ENCODE data around the gene ZDHHC17.

Gene ZDHHC17

DNA sequence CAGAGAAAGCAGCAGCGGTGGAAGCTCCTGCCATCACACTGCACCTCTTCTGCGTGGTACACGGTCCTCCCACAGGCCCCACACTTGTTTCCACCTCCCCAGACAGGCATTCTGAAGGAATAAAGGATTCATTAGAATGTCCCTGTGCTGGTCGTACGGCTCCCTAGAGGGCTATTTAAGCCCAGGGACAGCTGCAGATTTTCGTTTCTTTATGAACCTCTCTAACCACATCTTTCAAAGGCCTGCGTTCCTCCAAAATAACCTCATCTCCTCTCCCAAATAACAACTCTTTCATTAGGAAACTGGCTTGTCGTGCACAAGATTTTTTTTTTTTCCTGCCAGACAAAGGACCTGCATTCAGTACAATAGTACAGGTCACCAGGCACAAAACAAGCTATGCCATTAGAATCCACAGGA lies 102.2 kb downstream of the ZDHHC17 start:
- Histone ChIP-seq H3K27me3 (replicated peaks; ENCODE audit: insufficient read depth, low read length) (no peaks in the 10 kb centered on the region), H3K9me2 (replicated peaks; ENCODE audit: insufficient read depth, low read length) (no peaks in the 10 kb centered on the region), H3F3A (ENCODE audit: insufficient read depth, low read length) (no peaks in the 10 kb centered on the region), H4K20me1 (ENCODE audit: insufficient read depth, low read length) (no peaks in the 10 kb centered on the region), H3K79me2 (ENCODE audit: low read length) (no peaks in the 10 kb centered on the region), H3K4me3 (ENCODE audit: low read length) (no peak overlapping the region), H3K27ac (ENCODE audit: low read length) (no peak overlapping the region), H3K36me3 (replicated peaks; ENCODE audit: insufficient read depth, low read length) (no peaks in the 10 kb centered on the region), H3K9me3 (replicated peaks; ENCODE audit: insufficient read depth, low read length) (no peaks in the 10 kb centered on the region), H3K9ac (ENCODE audit: low read length) (no peak overlapping the region), H3K4me2 (ENCODE audit: low read depth, low read length) (no peak overlapping the region), H2AFZ (ENCODE audit: low read length) (no peak overlapping the region), H3K4me1 (ENCODE audit: low read length) (peaks cover 21% of the 10 kb centered on the region; the same call in 1 of the 2 replicates)
- TF ChIP-seq EZH2phosphoT487 (IDR thresholded peaks at IDR 0.05; ENCODE audit: low read length) = no peak
- TF ChIP-seq, protein P1, sequence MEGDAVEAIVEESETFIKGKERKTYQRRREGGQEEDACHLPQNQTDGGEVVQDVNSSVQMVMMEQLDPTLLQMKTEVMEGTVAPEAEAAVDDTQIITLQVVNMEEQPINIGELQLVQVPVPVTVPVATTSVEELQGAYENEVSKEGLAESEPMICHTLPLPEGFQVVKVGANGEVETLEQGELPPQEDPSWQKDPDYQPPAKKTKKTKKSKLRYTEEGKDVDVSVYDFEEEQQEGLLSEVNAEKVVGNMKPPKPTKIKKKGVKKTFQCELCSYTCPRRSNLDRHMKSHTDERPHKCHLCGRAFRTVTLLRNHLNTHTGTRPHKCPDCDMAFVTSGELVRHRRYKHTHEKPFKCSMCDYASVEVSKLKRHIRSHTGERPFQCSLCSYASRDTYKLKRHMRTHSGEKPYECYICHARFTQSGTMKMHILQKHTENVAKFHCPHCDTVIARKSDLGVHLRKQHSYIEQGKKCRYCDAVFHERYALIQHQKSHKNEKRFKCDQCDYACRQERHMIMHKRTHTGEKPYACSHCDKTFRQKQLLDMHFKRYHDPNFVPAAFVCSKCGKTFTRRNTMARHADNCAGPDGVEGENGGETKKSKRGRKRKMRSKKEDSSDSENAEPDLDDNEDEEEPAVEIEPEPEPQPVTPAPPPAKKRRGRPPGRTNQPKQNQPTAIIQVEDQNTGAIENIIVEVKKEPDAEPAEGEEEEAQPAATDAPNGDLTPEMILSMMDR (IDR thresholded peaks at IDR 0.05; ENCODE audit: low read length) = no peak
- no peak for TF ChIP-seq EZH2 (optimal IDR thresholded peaks at IDR 0.05; ENCODE audit: low read depth, low read length)
- no peak for DNase-seq

DNA sequence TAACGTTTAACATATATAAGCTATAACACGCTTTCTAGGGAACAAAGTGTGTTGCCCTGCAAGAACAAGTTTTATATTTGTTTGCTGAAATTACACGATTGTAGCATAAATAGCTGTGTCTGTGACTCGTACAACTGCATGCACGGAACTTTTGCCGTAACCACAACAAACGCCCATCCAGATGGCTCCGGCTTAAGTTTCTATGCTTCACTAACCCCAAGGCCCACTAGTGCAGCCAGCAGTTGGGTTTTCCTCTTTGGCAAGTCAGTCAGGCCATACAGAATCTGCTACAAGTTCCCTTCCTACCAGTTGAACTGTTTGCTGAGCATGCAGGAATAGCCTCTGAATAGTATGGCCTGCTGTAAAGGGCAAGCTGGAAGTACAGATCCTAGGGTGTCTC lies 102.8 kb downstream of the ZDHHC17 start:
- H3K4me2 ChIP-seq (ENCODE audit: low read depth, low read length) = no peak overlapping the region
- no peak overlapping the region for H3K27ac ChIP-seq (ENCODE audit: low read length)

DNA sequence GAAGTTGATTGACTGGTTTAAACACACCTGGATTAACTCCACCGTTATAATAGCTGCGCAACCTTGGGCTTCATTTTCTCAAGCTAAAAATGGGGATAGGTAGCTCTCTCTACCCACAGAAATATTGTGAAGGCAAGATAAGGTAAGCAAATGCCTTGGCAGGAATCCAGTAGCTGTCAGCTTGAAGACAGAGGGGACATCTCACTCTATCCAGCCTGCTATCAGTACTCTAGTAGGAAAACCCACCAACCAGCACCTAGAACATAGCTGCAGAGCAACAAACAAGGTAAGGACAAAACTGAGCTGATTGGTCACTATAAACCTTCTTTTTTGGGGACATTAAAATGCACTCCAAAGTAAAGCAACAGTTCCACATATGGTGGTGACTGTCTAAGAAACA lies 107.2 kb downstream of the ZDHHC17 start:
- no peak overlapping the region for H3K4me3 ChIP-seq (ENCODE audit: low read length)
- no peaks in the 10 kb centered on the region for H3K79me2 ChIP-seq (ENCODE audit: low read length)
- H2AFZ ChIP-seq (ENCODE audit: low read length) = no peak overlapping the region
- H4K20me1 ChIP-seq (ENCODE audit: insufficient read depth, low read length) = no peaks in the 10 kb centered on the region
- H3K9me2 ChIP-seq (replicated peaks; ENCODE audit: insufficient read depth, low read length) = no peaks in the 10 kb centered on the region
- H3K27ac ChIP-seq (ENCODE audit: low read length) = no peak overlapping the region
- no peaks in the 10 kb centered on the region for H3K9me3 ChIP-seq (replicated peaks; ENCODE audit: insufficient read depth, low read length)
- DNase-seq = no peak
- TF ChIP-seq, protein P1 (IDR thresholded peaks at IDR 0.05; ENCODE audit: low read length) = no peak
- TF ChIP-seq EZH2phosphoT487 (IDR thresholded peaks at IDR 0.05; ENCODE audit: low read length) (no peak), EZH2 (optimal IDR thresholded peaks at IDR 0.05; ENCODE audit: low read depth, low read length) (no peak)
- no peak overlapping the region for H3K4me2 ChIP-seq (ENCODE audit: low read depth, low read length)
- no peaks in the 10 kb centered on the region for H3F3A ChIP-seq (ENCODE audit: insufficient read depth, low read length)
- H3K27me3 ChIP-seq (replicated peaks; ENCODE audit: insufficient read depth, low read length) = no peaks in the 10 kb centered on the region
- no peaks in the 10 kb centered on the region for H3K4me1 ChIP-seq (ENCODE audit: low read length)
- H3K36me3 ChIP-seq (replicated peaks; ENCODE audit: insufficient read depth, low read length) = no peaks in the 10 kb centered on the region
- no peak overlapping the region for H3K9ac ChIP-seq (ENCODE audit: low read length)

More for the DNA sequence above, 102.8 kb downstream of the ZDHHC17 start:
- Histone ChIP-seq H3K9ac (ENCODE audit: low read length) (no peak overlapping the region), H3K9me3 (replicated peaks; ENCODE audit: insufficient read depth, low read length) (no peaks in the 10 kb centered on the region), H3K27me3 (replicated peaks; ENCODE audit: insufficient read depth, low read length) (no peaks in the 10 kb centered on the region), H3K36me3 (replicated peaks; ENCODE audit: insufficient read depth, low read length) (no peaks in the 10 kb centered on the region), H3F3A (ENCODE audit: insufficient read depth, low read length) (no peaks in the 10 kb centered on the region), H3K9me2 (replicated peaks; ENCODE audit: insufficient read depth, low read length) (no peaks in the 10 kb centered on the region), H3K4me3 (ENCODE audit: low read length) (no peak overlapping the region), H2AFZ (ENCODE audit: low read length) (no peak overlapping the region), H3K79me2 (ENCODE audit: low read length) (no peaks in the 10 kb centered on the region), H3K4me1 (ENCODE audit: low read length) (peaks cover 21% of the 10 kb centered on the region; the same call in 1 of the 2 replicates), H4K20me1 (ENCODE audit: insufficient read depth, low read length) (no peaks in the 10 kb centered on the region)
- DNase-seq = no peak
- TF ChIP-seq, protein P1 (IDR thresholded peaks at IDR 0.05; ENCODE audit: low read length) = no peak
- no peak for TF ChIP-seq EZH2phosphoT487 (IDR thresholded peaks at IDR 0.05; ENCODE audit: low read length)
- no peak for TF ChIP-seq EZH2 (optimal IDR thresholded peaks at IDR 0.05; ENCODE audit: low read depth, low read length)
